Hematopoietic multipotent progenitor cell (in vitro differentiated cells): ENCODE results near the gene HIVEP3. TPM values are rescaled to one million over a fixed set of nuclear protein-coding genes. Genes with fewer than 3 reads are reported as not detected.

ENCODE experiments used
- DNase-seq, 3 donors: peaks; one replicate each; pipeline ENCODE4 v3.0.0-alpha.2; 2011 to 2015; ENCODE audit warnings: low read depth in 2 of 3, low spot score in 2 of 3
- total RNA-seq: library from RNA; depleted of rRNA; stranded (reverse); fragments of >200 nt; gene quantifications from one replicate; pipeline ENCODE4 v1.2.3, GENCODE V29; 2012

Gene HIVEP3
- total RNA-seq, 1 donor, result 4.6 TPM

- DNase-seq, result peak; percentile 42 to 95 (median 95)
These were observed 179.4 kb downstream of the HIVEP3 start for GRCh38 chr1:41739061-41739955.

GRCh38 chr1:41738475-41738874, 180.2 kb downstream of the HIVEP3 start:
- DNase-seq, result no peak

DNA sequence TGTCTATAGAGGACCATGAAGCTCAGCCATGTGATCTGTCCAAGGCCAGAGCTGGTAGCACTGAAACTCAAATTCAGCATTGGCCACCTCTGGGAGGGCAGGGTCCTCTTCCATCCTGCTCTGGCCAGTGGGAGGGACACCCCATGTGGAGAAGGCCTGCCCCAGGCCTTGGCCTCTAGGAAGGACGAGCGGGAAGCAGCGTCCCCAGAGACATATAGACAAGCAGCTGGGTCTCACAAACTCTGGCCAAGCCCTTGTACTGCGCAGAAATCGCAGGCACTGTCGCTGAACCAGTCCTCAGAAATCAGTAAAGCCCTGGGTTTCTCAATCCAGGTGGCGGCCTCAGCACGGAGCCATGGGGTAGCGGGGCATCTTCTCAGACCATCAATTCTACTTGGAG, 180.7 kb downstream of the HIVEP3 start:
- DNase-seq, result no peak

- DNase-seq, result no peak
These were observed 183.0 kb downstream of the HIVEP3 start for GRCh38 chr1:41735631-41736260.

- no peak for DNase-seq
These were observed 183.6 kb downstream of the HIVEP3 start for GRCh38 chr1:41735139-41735538.

- no peak for DNase-seq
These were observed 184.3 kb downstream of the HIVEP3 start for GRCh38 chr1:41734201-41734970.

- no peak for DNase-seq
These were observed 185.0 kb downstream of the HIVEP3 start for GRCh38 chr1:41733725-41734124.

DNA sequence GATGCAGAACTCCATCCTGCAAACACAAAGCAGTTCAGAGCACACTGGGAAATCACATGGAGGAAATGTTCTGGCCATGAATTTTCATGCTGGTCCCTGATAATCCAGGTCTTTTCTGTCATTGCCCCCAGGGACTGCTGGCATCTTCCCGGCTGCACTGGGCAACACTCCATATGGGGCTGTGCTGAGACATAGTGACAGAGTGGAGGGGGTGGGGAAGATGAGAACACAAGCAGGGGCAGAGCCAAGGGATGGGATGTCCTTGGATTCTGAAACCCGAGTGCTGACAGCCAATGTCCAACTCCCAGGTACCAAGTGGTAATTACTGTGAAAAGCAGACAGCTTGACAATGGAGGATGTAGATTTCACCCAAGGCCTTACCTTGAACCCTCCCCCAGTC, 185.7 kb downstream of the HIVEP3 start:
- no peak for DNase-seq

GRCh38 chr1:41731516-41732030, 187.1 kb downstream of the HIVEP3 start:
- DNase-seq, result no peak

DNA sequence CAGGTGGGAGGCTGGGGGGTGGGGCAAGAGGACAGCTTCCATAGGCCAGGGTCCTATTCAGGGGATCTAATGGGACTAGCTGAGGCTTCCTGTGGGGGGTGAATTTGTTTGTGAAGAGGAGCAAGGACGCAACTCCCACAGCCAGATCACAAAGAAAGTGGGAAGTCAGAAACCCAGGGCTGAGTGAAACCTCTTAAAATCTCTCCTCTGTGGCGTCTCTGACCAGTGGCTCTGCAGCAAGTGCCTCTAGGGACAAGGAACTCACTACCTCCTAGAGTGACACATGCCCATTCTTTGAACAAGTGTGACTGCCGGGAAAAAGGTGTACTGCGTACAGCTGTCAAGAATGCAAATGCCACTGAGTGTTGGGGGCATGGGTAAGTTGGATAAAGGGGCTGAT, 187.9 kb downstream of the HIVEP3 start:
- no peak for DNase-seq

DNA sequence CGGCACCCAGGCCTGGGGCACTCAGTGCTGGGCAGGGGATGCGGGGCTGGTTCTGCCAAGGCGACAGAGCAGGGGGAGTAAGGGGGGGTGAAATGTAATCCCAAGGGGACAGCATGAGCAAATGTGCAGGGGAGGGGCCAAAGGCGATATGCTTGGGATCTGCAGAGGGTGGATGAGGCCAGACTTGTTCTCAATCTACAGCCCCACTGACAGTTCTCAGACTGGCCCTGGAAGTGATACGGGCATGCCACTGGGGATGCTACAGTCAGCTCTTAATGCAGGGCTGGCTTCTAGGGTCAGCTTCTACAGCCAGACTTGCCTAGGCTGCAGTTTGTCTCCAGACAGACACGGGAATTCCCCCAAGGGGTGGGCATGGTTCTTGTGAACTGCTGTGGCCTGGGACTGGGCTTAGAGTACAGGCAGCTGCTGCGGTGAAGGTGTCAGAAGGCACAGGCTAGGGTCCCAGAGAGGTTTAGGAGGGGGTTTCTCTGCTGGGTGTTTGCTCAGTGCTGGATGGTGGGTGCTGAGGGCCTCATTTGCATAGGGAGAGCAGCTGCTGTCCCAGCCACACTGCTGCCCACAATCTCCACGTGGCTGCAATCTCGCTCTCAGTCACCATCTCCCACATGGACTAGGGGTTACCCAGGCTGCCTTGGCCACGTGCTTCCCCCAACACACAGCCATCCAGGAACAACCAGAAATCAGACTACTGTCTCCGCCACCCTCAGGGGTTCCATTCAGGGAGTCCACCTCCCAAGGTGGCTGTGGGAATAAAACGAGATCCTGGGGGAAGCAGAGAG, 190.1 kb downstream of the HIVEP3 start:
- DNase-seq, result peak in 2 of 3 donors; percentile 51 to 62

- no peak for DNase-seq
These were observed 191.0 kb downstream of the HIVEP3 start for GRCh38 chr1:41727749-41728115.

DNA sequence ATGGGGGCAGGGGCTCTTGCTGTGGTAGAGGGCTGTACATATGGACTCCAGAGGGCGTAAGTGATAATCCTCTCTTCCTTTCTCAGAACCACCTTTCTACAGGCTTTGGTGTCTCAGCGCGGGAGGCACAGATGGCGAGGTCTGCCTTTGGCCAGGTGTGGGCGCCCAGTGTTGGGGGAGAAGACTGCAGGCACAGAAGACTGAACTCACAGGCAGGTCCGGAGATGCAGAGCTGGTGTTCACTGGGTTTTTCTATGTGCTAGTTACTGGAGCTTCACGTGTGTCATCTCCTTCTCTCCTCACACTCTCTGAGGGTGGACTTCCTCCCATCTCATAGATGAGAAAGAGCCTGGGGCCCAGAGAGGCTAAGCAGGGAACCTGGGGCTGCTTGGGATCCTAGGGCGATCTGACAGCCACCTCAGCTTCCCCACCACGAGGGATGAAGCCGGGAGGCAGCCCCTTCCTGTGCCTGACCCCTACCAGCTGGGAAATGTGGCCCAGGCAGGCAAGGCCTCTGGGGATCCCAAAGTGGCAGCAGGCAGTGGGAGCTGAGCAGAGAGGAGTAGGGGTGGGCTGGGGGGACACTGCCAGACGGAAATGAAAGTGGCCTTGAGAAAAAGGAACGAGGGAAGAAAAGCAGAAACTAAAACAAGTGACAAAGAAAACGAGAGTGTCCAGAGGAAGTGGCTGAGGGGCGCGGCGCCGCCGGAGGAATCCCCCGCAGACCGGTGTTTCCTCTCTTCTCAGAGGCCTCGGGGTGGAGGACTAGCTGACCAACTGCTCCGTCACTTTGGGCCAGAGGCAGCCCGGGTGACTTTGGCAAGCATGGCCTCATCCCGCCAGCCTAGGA, 191.6 kb downstream of the HIVEP3 start:
- peak in 2 of 3 donors; percentile 55 to 61 for DNase-seq

DNA sequence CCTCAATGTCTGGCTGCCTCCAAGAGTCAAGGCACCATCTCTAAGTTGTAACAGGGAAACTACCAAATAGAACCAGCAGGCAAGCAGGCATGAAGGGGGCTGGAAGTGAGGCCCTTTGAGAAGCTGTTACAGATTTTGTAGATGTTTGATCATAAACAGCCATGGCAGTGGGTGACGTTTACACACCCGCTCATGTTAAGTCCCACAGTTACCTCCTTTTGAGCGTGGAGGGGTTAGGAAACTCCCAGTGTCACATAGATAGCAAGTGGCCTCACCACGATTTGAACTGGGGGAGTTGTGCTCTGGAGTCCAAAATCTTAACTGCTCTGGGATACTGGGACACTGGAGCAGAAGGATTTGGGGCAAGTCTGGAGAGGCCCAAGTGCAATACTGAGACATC, 192.4 kb downstream of the HIVEP3 start:
- no peak for DNase-seq

DNA sequence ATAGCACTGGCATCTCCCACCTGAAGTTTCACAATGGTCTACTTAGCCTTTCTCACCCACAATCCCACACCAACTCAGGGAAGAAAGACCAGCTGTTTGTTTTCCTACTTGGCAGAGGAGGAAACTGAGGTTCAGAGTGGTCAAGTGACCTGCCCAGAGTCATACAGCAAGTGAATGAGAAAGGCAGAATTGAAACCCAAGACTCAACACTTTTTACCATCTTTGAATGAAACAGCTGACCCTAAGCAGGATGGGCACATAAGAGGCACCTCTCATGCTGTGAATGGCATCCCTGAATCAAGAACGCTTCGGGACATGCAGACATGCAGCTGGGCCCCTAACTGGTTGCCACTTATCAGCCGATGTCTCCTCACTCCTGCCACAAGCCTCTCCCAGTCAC, 193.8 kb downstream of the HIVEP3 start:
- DNase-seq, result no peak

DNA sequence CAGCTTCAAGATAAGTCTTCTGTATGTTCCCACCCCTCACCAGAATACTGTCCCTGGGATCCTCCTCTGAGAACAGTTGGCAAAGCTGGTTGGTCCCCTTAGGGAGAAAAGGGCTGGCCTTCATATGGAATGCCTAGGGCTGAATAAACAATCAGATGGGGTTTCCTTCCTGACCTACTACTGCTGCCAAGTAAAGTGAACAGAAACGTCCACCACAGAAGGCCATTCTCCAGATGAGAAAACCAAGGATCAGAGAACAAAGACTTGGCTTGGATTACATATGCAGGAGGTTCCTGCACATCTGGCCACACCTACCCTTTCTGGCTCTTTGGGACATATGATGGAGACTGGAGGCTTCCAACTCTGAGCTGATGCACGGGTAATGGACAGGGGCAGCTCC, 194.5 kb downstream of the HIVEP3 start:
- DNase-seq, result no peak

GRCh38 chr1:41723786-41724185, 194.9 kb downstream of the HIVEP3 start:
- DNase-seq, result no peak

GRCh38 chr1:41722184-41722583, 196.5 kb downstream of the HIVEP3 start:
- no peak for DNase-seq

- no peak for DNase-seq
These were observed 197.8 kb downstream of the HIVEP3 start for GRCh38 chr1:41720861-41721410.
